Spleen (tissue), 7 donors: ENCODE measurements around the gene RPL41.

Experiments
- POLR2AphosphoS5 ChIP-seq, 3 donors: sonication (generic); formaldehyde crosslinking; IDR thresholded peaks; one replicate each; pipeline ENCODE4 v1.5.1; 2017; ENCODE audit warnings: antibody characterized with exemption in 3 of 3
- TF ChIP-seq, protein P1 (sequence below), 11 experiments: fragments of 200-600 bp in 7 of 11; fragments of 450-650 bp in 4 of 11; sonication (generic) in 4 of 11; IDR thresholded peaks in 8 of 11; conservative IDR thresholded peaks in 3 of 11; 1 replicate in 7 of 11; 2 replicates in 4 of 11; pipeline versions ENCODE4 v1.4.0 to v1.8.0; 2016 to 2021; ENCODE audit warnings: antibody characterized with exemption in 11 of 11, inconsistent platforms in 4 of 11, mild to moderate bottlenecking in 1 of 11
- donor health status: DM: no; HTN: no; CAD: no; lungs with moderate emphysema.
- donor health status: DM: no; HTN: no; CAD: no.
- donor health status: DM: no; HTN: no; CAD: no.

GRCh38 chr12:56127888-56128669 is 11.6 kb downstream of the RPL41 start, which contains the start of gene ESYT1:
- TF ChIP-seq, protein P1, sequence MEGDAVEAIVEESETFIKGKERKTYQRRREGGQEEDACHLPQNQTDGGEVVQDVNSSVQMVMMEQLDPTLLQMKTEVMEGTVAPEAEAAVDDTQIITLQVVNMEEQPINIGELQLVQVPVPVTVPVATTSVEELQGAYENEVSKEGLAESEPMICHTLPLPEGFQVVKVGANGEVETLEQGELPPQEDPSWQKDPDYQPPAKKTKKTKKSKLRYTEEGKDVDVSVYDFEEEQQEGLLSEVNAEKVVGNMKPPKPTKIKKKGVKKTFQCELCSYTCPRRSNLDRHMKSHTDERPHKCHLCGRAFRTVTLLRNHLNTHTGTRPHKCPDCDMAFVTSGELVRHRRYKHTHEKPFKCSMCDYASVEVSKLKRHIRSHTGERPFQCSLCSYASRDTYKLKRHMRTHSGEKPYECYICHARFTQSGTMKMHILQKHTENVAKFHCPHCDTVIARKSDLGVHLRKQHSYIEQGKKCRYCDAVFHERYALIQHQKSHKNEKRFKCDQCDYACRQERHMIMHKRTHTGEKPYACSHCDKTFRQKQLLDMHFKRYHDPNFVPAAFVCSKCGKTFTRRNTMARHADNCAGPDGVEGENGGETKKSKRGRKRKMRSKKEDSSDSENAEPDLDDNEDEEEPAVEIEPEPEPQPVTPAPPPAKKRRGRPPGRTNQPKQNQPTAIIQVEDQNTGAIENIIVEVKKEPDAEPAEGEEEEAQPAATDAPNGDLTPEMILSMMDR (IDR thresholded peaks at IDR 0.05 in 8 of 11, conservative IDR thresholded peaks at IDR 0.05 in 3 of 11), result peak in 4 of 11 experiments; percentile 6 to 57 (median 32)
- peak; percentile 91 to 98 (median 97) for TF ChIP-seq POLR2AphosphoS5 (IDR thresholded peaks at IDR 0.05)
